Subcutaneous adipose tissue (tissue), 4 donors: ENCODE measurements around the gene ENPP3. TPM values are rescaled to one million over a fixed set of nuclear protein-coding genes. Genes with fewer than 3 reads are reported as not detected.

Source experiments
- CTCF ChIP-seq: fragments of 450-650 bp; IDR thresholded peaks from one replicate; pipeline ENCODE4 v1.5.1; 2016; ENCODE audit warnings: low read depth, mild to moderate bottlenecking, control low read depth, antibody characterized with exemption, moderate library complexity
- total RNA-seq, 4 donors: library from RNA; depleted of rRNA; stranded (reverse); fragments of >200 nt; gene quantifications; one replicate each; pipeline ENCODE4 v1.1.0, GENCODE V29; 2016

The ENPP3 gene
- total RNA-seq, 4 donors from 2014 or later = 0.33 to 1.3 (median 0.80) TPM

GRCh38 chr6:131654326-131654725 is 17.2 kb downstream of the ENPP3 start:
- no peak for TF ChIP-seq CTCF

GRCh38 chr6:131655387-131655786 is 18.3 kb downstream of the ENPP3 start:
- TF ChIP-seq CTCF = no peak

- no peak for TF ChIP-seq CTCF
These were observed 18.8 kb downstream of the ENPP3 start for GRCh38 chr6:131655951-131656350.

- no peak for TF ChIP-seq CTCF
These were observed 19.6 kb downstream of the ENPP3 start for GRCh38 chr6:131656667-131657066.

GRCh38 chr6:131657222-131657621 is 20.1 kb downstream of the ENPP3 start:
- no peak for TF ChIP-seq CTCF

- TF ChIP-seq CTCF = no peak
These were observed 20.6 kb downstream of the ENPP3 start for GRCh38 chr6:131657630-131658111.

- TF ChIP-seq CTCF = no peak
These were observed 21.2 kb downstream of the ENPP3 start for GRCh38 chr6:131658287-131658686.
